ENCODE measurements around the gene ZNF587B.
A peak's percentile ranks its signal among the peaks of the same experiment; 100 is the strongest.

The ZNF587B gene

DNA sequence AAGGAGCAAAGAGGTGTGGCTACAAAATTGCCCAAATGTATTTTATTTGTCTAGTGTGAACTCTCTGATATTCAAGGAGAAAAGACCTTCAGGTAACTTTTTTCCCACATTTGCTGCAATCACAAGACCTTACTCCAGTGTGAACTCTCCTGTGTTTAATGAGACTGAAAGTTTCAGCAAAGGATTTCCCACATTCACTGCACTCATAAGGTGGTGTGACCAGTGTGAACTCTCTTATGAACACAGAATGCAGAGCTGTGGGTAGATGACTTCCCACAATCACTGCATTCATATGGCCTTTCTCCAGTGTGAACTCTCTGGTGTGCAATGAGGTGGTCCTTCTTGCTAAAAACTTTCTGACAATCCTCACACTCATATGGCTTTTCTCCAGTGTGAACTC, 42.4 kb downstream of the ZNF587B start:
- DNase-seq (ENCODE audit: low read depth), result peak; percentile 29

DNA sequence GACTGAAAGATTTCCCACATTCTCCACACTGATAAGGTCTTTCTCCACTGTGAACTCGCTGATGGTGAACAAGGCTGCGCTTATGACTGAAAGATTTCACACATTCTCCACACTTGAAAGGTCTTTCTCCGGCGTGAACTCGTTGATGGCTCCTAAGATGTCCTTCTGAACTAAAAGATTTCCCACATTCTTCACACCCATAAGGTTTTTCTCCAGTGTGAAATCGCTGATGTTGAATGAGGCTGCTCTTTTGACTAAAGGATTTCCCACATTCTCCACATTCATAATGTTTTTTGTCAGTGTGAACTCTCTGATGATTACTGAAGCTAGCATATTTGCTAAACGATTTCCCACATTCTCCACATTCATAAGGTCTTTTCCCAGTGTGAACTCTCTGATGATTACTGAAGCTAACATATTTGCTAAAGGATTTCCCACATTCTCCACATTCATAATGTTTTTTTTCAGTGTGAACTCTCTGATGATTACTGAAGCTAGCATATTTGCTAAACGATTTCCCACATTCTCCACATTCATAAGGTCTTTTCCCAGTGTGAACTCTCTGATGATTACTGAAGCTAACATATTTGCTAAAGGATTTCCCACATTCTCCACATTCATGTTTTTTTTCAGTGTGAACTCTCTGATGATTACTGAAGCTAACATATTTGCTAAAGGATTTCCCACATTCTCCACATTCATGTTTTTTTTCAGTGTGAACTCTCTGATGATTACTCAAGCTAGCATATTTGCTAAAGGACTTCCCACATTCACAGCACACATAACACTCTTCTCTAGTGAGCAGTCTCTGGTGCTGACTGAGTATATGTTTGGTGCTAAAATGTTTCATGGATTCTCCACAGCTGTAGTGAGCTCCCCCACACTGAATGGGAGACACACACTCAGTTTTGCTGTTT, 44.0 kb downstream of the ZNF587B start:
- DNase-seq (ENCODE audit: low read depth), result peak; percentile 31

DNA sequence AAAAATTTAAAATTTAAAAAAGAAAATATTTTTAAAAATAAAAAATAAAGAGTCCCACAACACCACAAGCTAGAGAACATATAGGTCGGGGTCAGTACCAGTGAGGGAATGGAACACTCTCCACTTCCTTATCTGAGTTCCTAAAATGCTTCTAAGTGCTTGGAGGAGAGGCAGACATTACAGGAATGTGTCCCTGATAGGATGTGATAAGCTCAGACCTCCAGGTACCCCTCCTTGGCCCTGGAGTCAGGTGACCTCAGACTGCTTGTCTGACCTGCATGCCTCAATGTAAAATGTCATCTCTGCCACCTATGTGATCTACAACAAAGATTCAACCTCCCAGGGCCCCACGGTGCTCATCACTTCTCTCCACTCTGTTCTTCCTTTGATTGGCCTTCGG, 55.9 kb downstream of the ZNF587B start:
- DNase-seq (ENCODE audit: low read depth), result no peak

DNA sequence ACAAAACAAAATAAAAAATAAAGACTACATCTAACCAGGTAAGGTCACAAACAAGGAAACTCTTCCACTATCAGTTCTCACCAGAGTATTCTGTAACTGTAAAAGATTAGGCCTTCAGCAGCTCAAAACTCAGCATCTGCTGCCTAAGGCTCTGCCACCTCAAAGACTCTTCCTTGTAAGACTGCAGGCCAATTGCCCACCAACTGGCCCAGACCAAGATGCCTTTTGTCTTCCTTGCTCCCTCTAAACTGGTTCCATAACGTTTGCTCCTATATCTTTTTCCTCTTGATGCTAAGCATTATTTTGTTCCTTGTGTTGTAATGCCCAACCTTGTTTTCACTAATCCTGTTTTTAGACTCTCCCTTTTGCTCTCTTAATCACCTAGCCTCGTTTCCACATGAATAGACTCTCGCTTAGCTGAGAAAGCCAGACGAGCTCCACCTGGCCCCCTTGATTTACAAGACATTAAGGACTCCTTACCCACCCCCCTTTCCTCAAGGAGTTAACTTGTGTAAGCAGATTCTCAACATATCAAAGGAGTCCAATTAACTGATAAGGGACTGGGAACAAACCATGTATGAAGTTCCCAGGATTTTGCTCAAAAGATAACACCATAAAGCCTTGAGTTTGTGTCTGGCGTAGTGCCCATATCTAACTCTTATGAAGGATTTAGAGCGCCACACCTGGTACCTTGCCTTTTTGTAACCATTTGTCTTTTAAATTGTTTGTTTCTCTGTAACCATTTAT, 57.3 kb downstream of the ZNF587B start:
- DNase-seq (ENCODE audit: low read depth), result peak; percentile 88

DNA sequence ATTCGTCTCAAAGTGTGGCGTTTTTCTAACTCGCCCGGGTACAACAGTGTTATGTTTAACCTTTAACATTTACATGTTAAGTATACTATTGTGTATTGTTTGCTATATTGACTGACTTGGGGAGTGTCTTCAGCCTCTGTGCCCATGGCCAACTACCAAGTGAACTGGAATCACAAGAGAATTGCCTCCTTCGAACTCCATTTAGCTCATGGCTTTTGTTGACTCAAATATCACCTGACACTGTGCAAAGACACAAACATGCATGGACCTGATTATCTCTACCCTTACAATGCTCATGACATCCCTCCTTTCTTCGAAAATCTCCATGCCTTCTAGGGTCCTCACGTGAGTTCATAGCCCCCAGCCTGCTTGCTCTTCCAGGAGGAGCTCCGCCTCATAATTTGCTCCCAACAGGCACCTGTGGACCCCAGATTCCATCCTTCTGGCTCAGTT, 58.0 kb downstream of the ZNF587B start:
- no peak for DNase-seq (ENCODE audit: low read depth)

DNA sequence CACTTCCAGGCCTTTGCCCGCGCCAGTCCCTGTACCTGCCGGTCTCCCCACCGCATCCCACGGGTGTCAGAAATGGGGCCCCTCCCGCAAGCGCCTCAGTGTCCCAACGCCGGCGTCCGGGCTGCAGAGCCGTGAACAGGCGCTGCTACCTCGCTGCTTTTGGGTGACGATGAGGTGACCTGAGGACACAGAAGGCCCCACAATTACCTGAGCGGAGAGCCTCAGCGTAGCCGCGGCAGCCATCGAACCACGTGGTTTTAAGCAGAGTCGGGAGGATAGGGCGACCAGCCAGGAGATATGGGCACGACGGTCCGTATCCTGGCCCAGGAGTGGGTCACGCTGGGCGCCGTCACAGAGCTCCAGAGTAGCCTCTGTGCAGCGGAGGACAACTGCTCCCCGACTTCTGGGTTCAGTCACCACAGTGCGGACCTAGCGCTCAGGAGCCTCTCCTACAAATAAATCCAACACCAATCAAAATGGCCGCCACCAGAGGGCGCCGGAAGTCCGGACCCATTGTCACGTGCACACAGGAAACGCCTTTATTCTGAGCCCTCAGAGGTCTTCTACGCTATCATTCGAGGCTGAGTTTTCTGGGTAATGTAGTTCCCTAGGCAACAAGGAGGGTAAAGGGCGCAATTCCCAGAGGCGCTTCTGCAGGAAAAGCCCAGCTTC, 58.6 kb downstream of the ZNF587B start, which contains the start of gene ZNF814:
TSS of gene ZNF814 (minus strand) at position 478 of the 672 bp plus-strand sequence. CDS start at position 243, 235 bp downstream.
- DNase-seq (ENCODE audit: low read depth), result peak; percentile 89

DNA sequence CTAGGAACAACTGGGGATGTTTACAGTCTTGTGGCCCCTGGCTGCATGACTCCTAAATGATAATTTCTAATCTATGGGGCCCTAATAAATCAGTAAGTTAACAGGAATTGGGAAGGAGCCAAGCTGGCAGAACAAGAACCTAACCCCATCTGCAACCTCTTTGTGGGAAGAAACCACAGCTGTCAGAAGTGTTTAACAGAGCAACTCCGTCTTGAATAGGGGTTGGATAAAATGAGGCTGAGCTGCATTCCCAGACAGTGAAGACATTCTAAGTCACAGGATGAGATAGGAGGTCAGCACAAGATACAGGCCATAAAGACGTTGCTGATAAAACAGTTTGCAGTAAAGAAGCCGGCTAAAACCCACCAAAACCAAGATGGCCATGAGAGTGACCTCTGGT, 60.6 kb downstream of the ZNF587B start:
- peak; percentile 94 for DNase-seq (ENCODE audit: low read depth)

Measured in amniotic epithelial cell (primary cell).